ENCODE measurements around the gene PROKR2. TPM values are rescaled to one million over a fixed set of nuclear protein-coding genes. Genes with fewer than 3 reads are reported as not detected.

PROKR2 gene
- total RNA-seq, result not detected

- ATAC-seq (peak; percentile 45 to 50), DNase-seq (ENCODE audit: low spot score) (no peak)
- no peak within 1 kb of the TSS for H3K27ac Mint-ChIP-seq
- no peak within 1 kb of the TSS for H3K4me3 Mint-ChIP-seq
- no peaks in the 10 kb centered on the region for H3K4me1 Mint-ChIP-seq (ENCODE audit: low read depth in 2 of 2)
- no peaks in the 10 kb centered on the region for H3K9me3 Mint-ChIP-seq
- H3K36me3 Mint-ChIP-seq, result no peaks in the 10 kb centered on the region
- H3K27me3 Mint-ChIP-seq, result peaks cover 23 to 39% of the 10 kb centered on the region in 2 donors
Measured at GRCh38 chr20:5316188-5317158, at the start of gene PROKR2. TSS of gene PROKR2 (minus strand) at chr20:5316954. CDS start at chr20:5314369, 2,585 bp downstream.

- Mint-ChIP-seq H3K4me1 (ENCODE audit: low read depth in 2 of 2) (peaks cover 0 to 3% of the 10 kb centered on the region in 2 donors), H3K4me3 (no peak overlapping the region), H3K27ac (no peak overlapping the region), H3K27me3 (peaks cover 13 to 29% of the 10 kb centered on the region in 2 donors), H3K36me3 (peaks cover 6% of the 10 kb centered on the region), H3K9me3 (no peaks in the 10 kb centered on the region)
- DNase-seq (ENCODE audit: low spot score) (no peak), ATAC-seq (no peak)
Measured at GRCh38 chr20:5364997-5365597, 48.3 kb upstream of the PROKR2 start.

GRCh38 chr20:5364136-5364821 is 47.5 kb upstream of the PROKR2 start:
- Mint-ChIP-seq H3K4me1 (ENCODE audit: low read depth in 2 of 2) (no peaks in the 10 kb centered on the region), H3K4me3 (no peak overlapping the region), H3K27me3 (peaks cover 7 to 24% of the 10 kb centered on the region in 2 donors), H3K36me3 (peaks cover 6% of the 10 kb centered on the region), H3K27ac (no peak overlapping the region), H3K9me3 (no peaks in the 10 kb centered on the region)
- DNase-seq (ENCODE audit: low spot score), result no peak
- no peak for ATAC-seq

DNA sequence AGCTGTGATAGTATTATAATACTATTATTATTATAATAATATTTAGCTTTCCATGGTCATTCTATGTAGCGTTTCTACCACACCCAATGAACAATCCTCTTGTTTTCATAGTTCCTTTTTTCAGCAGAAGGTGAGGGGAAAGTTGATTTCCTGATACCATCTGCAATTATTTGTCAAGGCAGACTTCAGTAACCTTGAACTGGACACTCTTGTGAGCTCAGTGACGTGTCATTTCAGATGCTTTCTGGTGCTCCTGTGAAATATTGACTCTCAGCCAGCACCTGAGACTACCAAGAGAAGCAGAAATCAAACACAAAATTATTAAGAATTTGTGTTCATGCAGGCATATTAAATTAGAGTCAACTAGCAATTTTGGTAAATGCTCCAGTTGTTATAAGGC is 46.0 kb upstream of the PROKR2 start:
- no peak for DNase-seq (ENCODE audit: low spot score)
- no peak overlapping the region for H3K27ac Mint-ChIP-seq
- H3K4me3 Mint-ChIP-seq, result no peak overlapping the region
- no peaks in the 10 kb centered on the region for H3K4me1 Mint-ChIP-seq (ENCODE audit: low read depth in 2 of 2)
- ATAC-seq, result no peak
- peaks cover 11% of the 10 kb centered on the region for H3K36me3 Mint-ChIP-seq
- H3K27me3 Mint-ChIP-seq, result peaks cover 10 to 30% of the 10 kb centered on the region in 2 donors
- H3K9me3 Mint-ChIP-seq, result no peaks in the 10 kb centered on the region

- no peak overlapping the region for H3K27ac Mint-ChIP-seq
- H3K4me1 Mint-ChIP-seq (ENCODE audit: low read depth in 2 of 2), result no peaks in the 10 kb centered on the region
- H3K27me3 Mint-ChIP-seq, result peaks cover 14 to 27% of the 10 kb centered on the region in 2 donors
- ATAC-seq (no peak), DNase-seq (ENCODE audit: low spot score) (no peak)
- H3K4me3 Mint-ChIP-seq, result no peak overlapping the region
- H3K36me3 Mint-ChIP-seq, result peaks cover 11% of the 10 kb centered on the region
- no peaks in the 10 kb centered on the region for H3K9me3 Mint-ChIP-seq
Measured at GRCh38 chr20:5361176-5361575, 44.4 kb upstream of the PROKR2 start.

DNA sequence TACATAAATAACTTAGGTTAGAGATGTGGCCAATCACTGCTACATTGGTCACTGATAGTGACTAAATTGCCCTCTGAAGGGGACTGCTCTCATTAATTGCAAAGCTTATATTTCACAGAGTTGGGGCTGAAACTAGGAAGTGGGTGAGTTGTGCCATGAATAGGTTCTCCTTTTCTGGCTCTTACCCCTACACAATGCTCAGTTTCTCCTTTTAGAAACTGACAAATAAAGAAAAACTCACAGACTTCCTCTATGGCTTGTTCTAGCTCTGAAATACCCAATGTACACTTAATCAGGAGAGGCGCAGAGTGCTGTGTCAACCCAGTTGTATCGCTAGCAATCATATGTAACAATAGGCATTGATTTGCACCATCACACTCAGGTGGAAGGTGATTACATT is 41.2 kb upstream of the PROKR2 start:
- H3K36me3 Mint-ChIP-seq, result peaks cover 6% of the 10 kb centered on the region
- H3K4me3 Mint-ChIP-seq, result no peak overlapping the region
- no peak for DNase-seq (ENCODE audit: low spot score)
- H3K27ac Mint-ChIP-seq, result no peak overlapping the region
- no peaks in the 10 kb centered on the region for H3K9me3 Mint-ChIP-seq
- H3K4me1 Mint-ChIP-seq (ENCODE audit: low read depth in 2 of 2), result no peaks in the 10 kb centered on the region
- H3K27me3 Mint-ChIP-seq, result peaks cover 11 to 20% of the 10 kb centered on the region in 2 donors
- no peak for ATAC-seq

DNA sequence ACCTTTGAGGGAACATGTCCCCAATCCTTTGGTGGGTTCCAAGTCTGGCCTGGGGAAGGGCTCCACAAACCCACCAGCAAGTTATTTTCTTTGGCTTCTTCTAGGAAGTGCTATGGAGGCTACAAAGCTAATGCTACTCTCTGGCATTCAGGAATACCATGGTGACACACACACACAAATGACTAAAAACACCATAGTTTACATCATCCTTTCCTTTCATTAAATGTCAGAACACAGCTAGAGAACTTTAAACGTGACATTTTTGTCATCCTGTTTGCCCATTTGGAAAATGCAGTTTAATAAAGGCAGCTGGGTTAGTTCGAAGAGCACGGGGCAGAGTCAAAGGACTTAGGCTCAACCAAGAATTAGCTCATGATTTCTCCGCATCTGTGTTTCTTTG is 40.2 kb upstream of the PROKR2 start:
- no peak for DNase-seq (ENCODE audit: low spot score)
- no peaks in the 10 kb centered on the region for H3K4me1 Mint-ChIP-seq (ENCODE audit: low read depth in 2 of 2)
- no peak for ATAC-seq
- no peak overlapping the region for H3K27ac Mint-ChIP-seq
- H3K36me3 Mint-ChIP-seq, result peaks cover 6% of the 10 kb centered on the region
- H3K27me3 Mint-ChIP-seq, result peaks cover 11 to 24% of the 10 kb centered on the region in 2 donors
- H3K9me3 Mint-ChIP-seq, result no peaks in the 10 kb centered on the region
- H3K4me3 Mint-ChIP-seq, result no peak overlapping the region

DNA sequence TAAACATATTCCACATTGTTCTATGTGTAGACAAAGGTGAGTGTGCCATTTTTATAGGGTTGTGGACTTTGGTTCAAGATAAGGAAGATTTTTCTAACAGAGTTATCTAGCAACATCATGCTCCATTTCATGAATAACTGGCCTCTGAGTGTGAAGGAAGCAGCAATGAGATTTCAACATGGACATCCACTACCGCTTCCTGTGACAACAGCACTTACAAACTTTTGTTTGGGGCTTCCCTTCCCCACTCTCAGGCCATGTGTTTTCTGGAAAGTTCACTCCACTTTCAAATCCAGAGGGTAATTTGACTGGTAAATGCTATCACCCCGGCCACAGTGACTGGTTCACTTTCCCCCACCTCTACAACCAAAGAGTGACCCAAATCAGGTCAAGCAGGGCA is 38.1 kb upstream of the PROKR2 start:
- DNase-seq (ENCODE audit: low spot score), result no peak
- Mint-ChIP-seq H3K4me1 (ENCODE audit: low read depth in 2 of 2) (no peaks in the 10 kb centered on the region), H3K9me3 (no peaks in the 10 kb centered on the region), H3K27me3 (peaks cover 11 to 26% of the 10 kb centered on the region in 2 donors), H3K4me3 (no peak overlapping the region), H3K36me3 (peaks cover 6% of the 10 kb centered on the region), H3K27ac (no peak overlapping the region)
- ATAC-seq, result peak; percentile 27 to 32

DNA sequence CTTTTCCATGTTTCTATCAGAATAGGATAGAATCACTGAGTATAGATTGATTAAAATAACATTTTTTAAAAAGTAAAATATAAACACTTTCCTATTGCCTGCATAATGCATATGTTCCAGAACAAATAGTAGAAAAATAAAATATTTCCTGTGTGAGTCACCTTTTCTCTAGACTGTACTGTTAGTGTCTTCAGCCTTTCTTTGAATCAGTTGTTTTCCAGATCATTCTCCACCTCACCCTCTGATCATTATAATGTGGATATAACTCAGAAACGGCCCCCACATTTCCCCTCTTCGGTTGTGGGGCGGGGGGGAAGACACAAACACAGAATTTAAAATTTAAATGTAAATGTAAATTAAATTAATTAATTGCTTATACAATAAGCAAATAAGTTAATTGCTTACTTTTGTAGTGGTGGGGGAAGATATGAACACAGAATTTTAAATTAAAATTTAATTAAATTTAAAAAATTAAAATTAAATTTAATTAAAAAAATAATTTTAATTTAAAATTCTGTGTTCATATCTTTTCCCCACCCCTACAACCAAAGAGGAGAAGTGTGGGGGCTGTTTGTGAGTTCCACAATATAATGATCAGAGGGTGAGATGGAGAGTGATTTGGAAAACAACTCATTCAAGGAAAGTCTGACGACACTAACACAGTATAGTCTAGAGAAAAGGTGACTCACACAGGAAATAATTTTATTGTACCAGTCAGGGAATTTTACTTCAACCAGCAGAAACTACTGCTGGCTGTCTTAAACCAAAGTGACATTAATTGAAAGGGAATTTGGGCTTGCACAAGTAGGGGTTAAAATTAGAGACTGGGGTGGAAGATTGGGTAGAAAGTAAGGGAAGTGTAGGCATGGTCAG is 37.1 kb upstream of the PROKR2 start:
- no peak for ATAC-seq
- Mint-ChIP-seq H3K36me3 (peaks cover 6% of the 10 kb centered on the region), H3K27ac (no peak overlapping the region), H3K9me3 (no peaks in the 10 kb centered on the region), H3K4me1 (ENCODE audit: low read depth in 2 of 2) (no peaks in the 10 kb centered on the region), H3K27me3 (peaks cover 11 to 26% of the 10 kb centered on the region in 2 donors), H3K4me3 (no peak overlapping the region)
- no peak for DNase-seq (ENCODE audit: low spot score)

DNA sequence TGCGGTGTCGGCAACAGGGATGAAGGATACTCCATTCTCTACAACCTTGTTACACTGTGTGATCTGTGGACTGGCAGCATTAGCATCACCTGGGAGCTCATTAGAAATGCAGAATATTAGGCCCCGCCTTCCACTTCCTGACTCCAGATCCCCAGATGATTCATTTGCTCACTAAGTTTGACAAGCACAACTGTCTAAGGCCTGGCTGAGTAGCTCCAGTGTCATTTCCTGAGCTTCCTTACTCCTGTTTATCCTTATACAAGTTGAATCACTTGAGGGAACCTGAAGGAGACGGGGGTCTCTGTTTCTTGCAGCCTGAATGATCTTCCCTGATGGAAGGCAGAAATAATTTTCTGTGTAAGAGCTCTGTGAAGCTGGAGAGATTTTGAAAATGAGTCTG is 32.7 kb upstream of the PROKR2 start:
- Mint-ChIP-seq H3K27ac (no peak overlapping the region), H3K4me3 (no peak overlapping the region), H3K4me1 (ENCODE audit: low read depth in 2 of 2) (no peaks in the 10 kb centered on the region), H3K27me3 (peaks cover 7 to 16% of the 10 kb centered on the region in 2 donors), H3K36me3 (no peaks in the 10 kb centered on the region), H3K9me3 (no peaks in the 10 kb centered on the region)
- ATAC-seq, result no peak
- DNase-seq (ENCODE audit: low spot score), result no peak

DNA sequence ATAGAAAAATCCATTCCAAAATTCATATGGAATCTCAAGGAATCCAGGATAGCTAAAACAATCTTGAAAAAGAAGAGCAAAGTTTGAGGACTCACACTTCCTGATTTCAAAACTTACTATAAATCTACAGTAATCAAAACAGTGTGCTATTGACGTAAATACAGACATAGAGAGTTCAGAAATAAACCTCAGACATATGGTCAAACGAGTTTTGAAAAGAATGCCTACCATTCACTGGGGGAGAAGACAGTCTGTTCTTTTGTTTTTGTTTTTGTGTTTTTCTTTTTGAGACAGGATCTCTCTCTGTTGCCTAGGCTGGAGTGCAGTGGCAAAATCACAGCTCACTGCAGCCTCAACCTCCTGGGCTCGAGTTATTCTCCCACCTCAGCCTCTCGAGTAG is 25.3 kb upstream of the PROKR2 start:
- Mint-ChIP-seq H3K4me3 (no peak overlapping the region), H3K36me3 (peaks cover 7% of the 10 kb centered on the region), H3K27ac (no peak overlapping the region), H3K27me3 (peaks cover 22 to 39% of the 10 kb centered on the region in 2 donors), H3K4me1 (ENCODE audit: low read depth in 2 of 2) (no peaks in the 10 kb centered on the region), H3K9me3 (peaks cover 4% of the 10 kb centered on the region)
- no peak for ATAC-seq
- no peak for DNase-seq (ENCODE audit: low spot score)

GRCh38 chr20:5331340-5331739 is 14.6 kb upstream of the PROKR2 start:
- Mint-ChIP-seq H3K4me1 (ENCODE audit: low read depth in 2 of 2) (no peaks in the 10 kb centered on the region), H3K27me3 (peaks cover 29 to 61% of the 10 kb centered on the region in 2 donors)

GRCh38 chr20:5328268-5328667 is 11.5 kb upstream of the PROKR2 start:
- H3K4me3 Mint-ChIP-seq, result no peak overlapping the region
- no peak overlapping the region for H3K27ac Mint-ChIP-seq
- ATAC-seq, result no peak
- peaks cover 23 to 45% of the 10 kb centered on the region in 2 donors for H3K27me3 Mint-ChIP-seq
- no peaks in the 10 kb centered on the region for H3K9me3 Mint-ChIP-seq
- H3K36me3 Mint-ChIP-seq, result no peaks in the 10 kb centered on the region
- DNase-seq (ENCODE audit: low spot score), result no peak
- no peaks in the 10 kb centered on the region for H3K4me1 Mint-ChIP-seq (ENCODE audit: low read depth in 2 of 2)

More at GRCh38 chr20:5331340-5331739, 14.6 kb upstream of the PROKR2 start:
- Mint-ChIP-seq H3K9me3 (no peaks in the 10 kb centered on the region), H3K36me3 (no peaks in the 10 kb centered on the region), H3K27ac (no peak overlapping the region), H3K4me3 (no peak overlapping the region)
- DNase-seq (ENCODE audit: low spot score) (no peak), ATAC-seq (no peak)

Measured in natural killer cell treated with Interleukin-12 subunit alpha and Interleukin-12 subunit beta and Interleukin-15 and Interleukin-18, amount 100 ng/mL, for 72 hours (primary cell).